Mammary epithelial cell (primary cell): ENCODE data around the gene ELP5.

Source experiments
- CTCF ChIP-seq, 2 donors: IDR thresholded peaks in 1 of 2; conservative IDR thresholded peaks in 1 of 2; 2 replicates each; pipeline ENCODE4 v1.5.1; 2011 to 2012; ENCODE audit warnings: inconsistent platforms in 2 of 2, low read length in 2 of 2, mild to moderate bottlenecking in 2 of 2, control low read depth in 1 of 2, low read depth in 1 of 2; ENCODE audit not compliant: insufficient read depth in 1 of 2; ENCODE audit errors: extremely low read depth in 1 of 2
- EZH2 ChIP-seq: IDR thresholded peaks from 2 replicates; pipeline ENCODE4 v1.6.1; 2012; ENCODE audit warnings: low read length, inconsistent platforms, borderline replicate concordance

DNA sequence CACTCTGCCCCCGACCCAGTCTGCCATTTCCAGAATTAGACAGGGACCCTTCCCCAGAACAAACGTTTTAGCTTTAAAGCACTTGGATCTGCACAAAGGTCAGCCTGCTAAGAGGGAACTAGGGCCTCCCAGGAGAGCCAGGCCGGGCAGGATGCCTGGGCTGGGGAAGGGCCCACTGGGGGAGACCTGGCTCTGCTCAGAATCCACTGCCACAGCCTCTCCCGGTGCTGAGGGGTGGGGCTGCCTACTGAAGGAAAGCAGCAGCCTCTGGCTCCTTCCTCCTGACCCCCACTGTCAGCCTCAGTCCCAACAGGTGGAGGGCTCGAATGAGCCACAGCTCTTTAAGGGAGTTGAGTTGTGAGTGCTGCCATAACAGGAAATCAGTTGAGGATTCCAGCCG lies 40.7 kb downstream of the ELP5 start:
- TF ChIP-seq EZH2 (no peak), CTCF (conservative IDR thresholded peaks at IDR 0.05 in 1 of 2, IDR thresholded peaks at IDR 0.05 in 1 of 2; ENCODE audit: extremely low read depth in 1 of 2, insufficient read depth in 1 of 2, low read depth in 1 of 2, low read length in 2 of 2) (no peak)
